KMS-11 (cell line): ENCODE data around the gene GCNT4.
"Not testable (repeated sequence)": the region's sequence is repeated elsewhere in the genome, so short reads cannot be mapped to it uniquely, and the experiment has no call there.

Experiments
- H2AFZ ChIP-seq: fragments of 200-600 bp; sonication (generic); 2 replicates; pipeline ENCODE4 v1.6.1; 2016; ENCODE audit warnings: antibody characterized with exemption, mixed run types, low read depth
- H3K27ac ChIP-seq: fragments of 200-600 bp; sonication (generic); 2 replicates; pipeline ENCODE4 v1.6.1; 2016; ENCODE audit warnings: mild to moderate bottlenecking, mixed run types
- H3K27me3 ChIP-seq: fragments of 200-600 bp; sonication (generic); 2 replicates; pipeline ENCODE4 v1.6.1; 2017; ENCODE audit warnings: mild to moderate bottlenecking, low read depth, mixed run types, moderate library complexity; ENCODE audit not compliant: insufficient read depth
- H3K36me3 ChIP-seq: fragments of 200-600 bp; sonication (generic); 2 replicates; pipeline ENCODE4 v1.6.1; 2017; ENCODE audit warnings: mild to moderate bottlenecking, mixed run types; ENCODE audit not compliant: insufficient read depth
- H3K4me1 ChIP-seq: fragments of 200-600 bp; sonication (generic); 2 replicates; pipeline ENCODE4 v1.6.1; 2016; ENCODE audit warnings: mild to moderate bottlenecking, low read depth, mixed run types; ENCODE audit not compliant: poor library complexity, severe bottlenecking
- H3K4me2 ChIP-seq: fragments of 200-600 bp; sonication (generic); 2 replicates; pipeline ENCODE4 v1.7.0; 2016; ENCODE audit warnings: mild to moderate bottlenecking, mixed run types
- H3K4me3 ChIP-seq: fragments of 200-600 bp; sonication (generic); IDR thresholded peaks from 2 replicates; pipeline ENCODE4 v1.6.1; 2017; ENCODE audit warnings: low read depth, low read length, mixed read lengths; ENCODE audit not compliant: insufficient read depth
- H3K79me2 ChIP-seq: fragments of 200-600 bp; sonication (generic); 2 replicates; pipeline ENCODE4 v1.6.1; 2016; ENCODE audit warnings: low read depth, mixed run types; ENCODE audit not compliant: insufficient read depth
- H3K9ac ChIP-seq: fragments of 200-600 bp; sonication (generic); 2 replicates; pipeline ENCODE4 v1.6.1; 2016; ENCODE audit warnings: mild to moderate bottlenecking, mixed run types
- H4K20me1 ChIP-seq: fragments of 200-600 bp; sonication (generic); 2 replicates; pipeline ENCODE4 v1.6.1; 2016; ENCODE audit warnings: mild to moderate bottlenecking, mixed run types; ENCODE audit not compliant: insufficient read depth
- CTCF ChIP-seq: fragments of 200-600 bp; sonication (generic); conservative IDR thresholded peaks from 2 replicates; pipeline ENCODE4 v1.6.1; 2017; ENCODE audit warnings: low read depth, mild to moderate bottlenecking, antibody characterized with exemption, low read length, moderate library complexity, mixed read lengths

GCNT4 gene

GRCh38 chr5:75052192-75053053, at the start of gene GCNT4:
Gene GCNT4 (minus strand): TSS chr5:75052558. CDS start chr5:75030037, 22,521 bp downstream.
- peak within 1 kb of the TSS; percentile 25; the same call in 1 of the 2 replicates for H3K9ac ChIP-seq
- no peaks in the 10 kb centered on the region for H4K20me1 ChIP-seq
- no peak within 1 kb of the TSS; the same call in 1 of the 2 replicates for H3K27ac ChIP-seq
- H3K27me3 ChIP-seq: no peaks in the 10 kb centered on the region
- no peak within 1 kb of the TSS for H3K4me3 ChIP-seq
- no peaks in the 10 kb centered on the region for H3K79me2 ChIP-seq
- no peaks in the 10 kb centered on the region for H3K36me3 ChIP-seq
- peak within 1 kb of the TSS; percentile 69 for H3K4me2 ChIP-seq
- peak within 1 kb of the TSS; percentile 82 for H2AFZ ChIP-seq
- H3K4me1 ChIP-seq: peaks cover 48% of the 10 kb centered on the region
- no peak for TF ChIP-seq CTCF

GRCh38 chr5:75095956-75096355, 43.6 kb upstream of the GCNT4 start:
- not testable (repeated sequence) for H3K4me3 ChIP-seq, H4K20me1 ChIP-seq, H3K4me2 ChIP-seq, H3K9ac ChIP-seq, H3K4me1 ChIP-seq, H3K27ac ChIP-seq, H3K27me3 ChIP-seq, H2AFZ ChIP-seq, H3K36me3 ChIP-seq, H3K79me2 ChIP-seq

- no peak overlapping the region for H3K9ac ChIP-seq
- H2AFZ ChIP-seq: no peak overlapping the region
- H3K4me2 ChIP-seq: no peak overlapping the region
- no peaks in the 10 kb centered on the region for H3K79me2 ChIP-seq
- TF ChIP-seq CTCF: no peak
- H3K36me3 ChIP-seq: no peaks in the 10 kb centered on the region
- H3K27ac ChIP-seq: no peak overlapping the region
- H3K27me3 ChIP-seq: no peaks in the 10 kb centered on the region
- no peaks in the 10 kb centered on the region for H3K4me1 ChIP-seq
- H4K20me1 ChIP-seq: no peaks in the 10 kb centered on the region
- H3K4me3 ChIP-seq: no peak overlapping the region
These were observed 39.2 kb upstream of the GCNT4 start for GRCh38 chr5:75091597-75091996.

GRCh38 chr5:75089662-75090061, 37.3 kb upstream of the GCNT4 start:
- Histone ChIP-seq H3K79me2 (no peaks in the 10 kb centered on the region), H3K9ac (no peak overlapping the region), H3K27me3 (no peaks in the 10 kb centered on the region), H3K4me3 (no peak overlapping the region), H4K20me1 (no peaks in the 10 kb centered on the region), H3K4me2 (no peak overlapping the region), H3K27ac (no peak overlapping the region), H2AFZ (no peak overlapping the region), H3K36me3 (no peaks in the 10 kb centered on the region), H3K4me1 (no peaks in the 10 kb centered on the region)
- no peak for TF ChIP-seq CTCF

GRCh38 chr5:75089137-75089536, 36.8 kb upstream of the GCNT4 start:
- no peak for TF ChIP-seq CTCF
- Histone ChIP-seq H3K27me3 (no peaks in the 10 kb centered on the region), H3K4me1 (no peaks in the 10 kb centered on the region), H3K4me3 (no peak overlapping the region), H3K4me2 (no peak overlapping the region), H2AFZ (no peak overlapping the region), H3K79me2 (no peaks in the 10 kb centered on the region), H4K20me1 (no peaks in the 10 kb centered on the region), H3K9ac (no peak overlapping the region), H3K36me3 (no peaks in the 10 kb centered on the region), H3K27ac (no peak overlapping the region)
